GM18519 (cell line): ENCODE results near the gene SLC25A40.
"Not testable (repeated sequence)": the region's sequence is repeated elsewhere in the genome, so short reads cannot be mapped to it uniquely, and the experiment has no call there.

Experiments used
- ATAC-seq: cut with Tn5 transposase; IDR thresholded peaks from one replicate; pipeline ENCODE4 v1.9.1; 2021; ENCODE audit warnings: mild to moderate bottlenecking, moderate library complexity; ENCODE audit not compliant: unreplicated experiment, low FRiP score

SLC25A40 gene, protein sequence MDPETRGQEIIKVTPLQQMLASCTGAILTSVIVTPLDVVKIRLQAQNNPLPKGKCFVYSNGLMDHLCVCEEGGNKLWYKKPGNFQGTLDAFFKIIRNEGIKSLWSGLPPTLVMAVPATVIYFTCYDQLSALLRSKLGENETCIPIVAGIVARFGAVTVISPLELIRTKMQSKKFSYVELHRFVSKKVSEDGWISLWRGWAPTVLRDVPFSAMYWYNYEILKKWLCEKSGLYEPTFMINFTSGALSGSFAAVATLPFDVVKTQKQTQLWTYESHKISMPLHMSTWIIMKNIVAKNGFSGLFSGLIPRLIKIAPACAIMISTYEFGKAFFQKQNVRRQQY

DNA sequence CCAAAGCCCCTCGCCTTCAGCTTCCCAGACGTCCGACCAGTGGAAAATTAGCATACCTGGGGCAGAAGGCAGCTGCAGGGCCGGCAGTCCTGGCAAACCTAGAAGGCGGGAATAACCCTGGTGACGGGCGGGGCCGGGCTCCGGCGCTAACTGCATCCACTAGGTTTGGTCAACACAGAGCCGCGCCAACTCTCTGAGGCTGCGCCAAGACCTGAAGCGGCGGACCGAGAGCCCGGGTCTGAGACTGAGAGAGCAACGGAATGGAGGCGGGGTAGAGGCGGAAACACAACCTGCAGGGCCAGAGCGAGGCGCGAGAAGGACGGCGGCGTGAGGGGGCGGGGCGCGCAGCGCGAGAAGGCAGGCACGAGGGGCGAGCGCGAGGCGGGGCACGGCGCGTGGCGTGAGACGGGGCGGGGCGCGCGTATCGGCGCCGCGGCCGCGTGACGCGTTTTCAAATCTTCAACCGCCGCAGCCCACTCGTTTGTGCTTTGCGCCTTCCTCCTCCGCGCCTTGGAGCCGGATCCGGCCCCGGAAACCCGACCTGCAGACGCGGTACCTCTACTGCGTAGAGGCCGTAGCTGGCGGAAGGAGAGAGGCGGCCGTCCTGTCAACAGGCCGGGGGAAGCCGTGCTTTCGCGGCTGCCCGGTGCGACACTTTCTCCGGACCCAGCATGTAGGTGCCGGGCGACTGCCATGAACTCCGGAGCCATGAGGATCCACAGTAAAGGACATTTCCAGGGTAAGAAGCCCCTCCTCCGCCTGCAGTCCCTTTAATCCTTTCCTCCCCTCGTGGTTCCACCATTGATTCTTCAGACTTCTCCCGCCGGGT, at the start of gene SLC25A40, which contains the start of gene DBF4:
Gene SLC25A40, minus strand, starts transcription at position 321 of the 829 bp plus-strand sequence. CDS start 17,633 bp downstream, outside the sequence.
Gene DBF4, plus strand, starts transcription at position 454 of the 829 bp plus-strand sequence. Its CDS starts 240 bp downstream, at position 694.
- ATAC-seq: peak; percentile 72

DNA sequence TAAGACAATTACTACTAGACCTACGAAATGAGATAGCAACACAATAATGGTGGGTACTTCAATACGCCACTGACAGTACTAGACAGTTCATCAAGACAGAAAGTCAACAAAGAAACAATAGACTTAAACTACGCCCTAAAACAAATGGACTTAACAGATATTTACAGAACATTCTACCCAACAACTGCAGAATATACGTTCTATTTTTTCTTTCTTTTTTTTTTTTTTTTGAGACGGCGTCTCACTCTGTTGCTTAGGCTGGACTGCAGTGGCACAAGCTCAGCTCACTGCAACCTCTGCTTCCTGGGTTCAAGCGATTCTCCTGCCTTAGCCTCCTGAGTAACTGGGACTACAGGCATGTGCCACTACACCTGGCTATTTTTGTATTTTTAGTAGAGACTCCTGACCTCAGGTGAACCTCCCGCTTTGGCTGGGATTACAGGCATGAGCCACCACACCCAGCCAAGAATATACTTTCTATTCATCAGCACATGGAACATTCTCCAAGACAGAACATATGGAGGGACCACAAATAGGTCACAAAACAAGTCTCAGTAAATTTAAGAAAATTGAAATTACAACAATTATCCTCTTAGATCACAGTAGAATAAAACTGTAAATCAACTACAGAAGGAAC, 46.7 kb upstream of the SLC25A40 start:
- ATAC-seq: not testable (repeated sequence)

DNA sequence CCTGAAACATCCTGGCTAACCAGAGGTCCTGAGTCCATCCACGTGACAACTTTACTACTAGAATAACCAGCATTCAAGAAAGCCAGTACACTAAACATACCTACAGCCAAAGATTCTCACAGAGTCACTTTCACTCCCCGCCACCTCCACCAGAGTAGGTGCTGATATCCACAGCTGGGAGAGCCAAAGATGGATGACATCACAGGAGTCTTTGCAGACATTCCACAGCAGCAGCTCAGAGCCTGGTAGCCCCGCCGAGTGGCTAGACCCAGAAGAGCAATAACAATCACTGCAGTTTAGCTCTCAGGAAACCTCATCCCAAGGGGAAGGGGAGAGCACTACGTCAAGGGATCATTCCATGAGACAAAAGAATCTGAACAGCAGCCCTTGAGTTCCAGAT, 44.4 kb upstream of the SLC25A40 start:
- no peak for ATAC-seq

DNA sequence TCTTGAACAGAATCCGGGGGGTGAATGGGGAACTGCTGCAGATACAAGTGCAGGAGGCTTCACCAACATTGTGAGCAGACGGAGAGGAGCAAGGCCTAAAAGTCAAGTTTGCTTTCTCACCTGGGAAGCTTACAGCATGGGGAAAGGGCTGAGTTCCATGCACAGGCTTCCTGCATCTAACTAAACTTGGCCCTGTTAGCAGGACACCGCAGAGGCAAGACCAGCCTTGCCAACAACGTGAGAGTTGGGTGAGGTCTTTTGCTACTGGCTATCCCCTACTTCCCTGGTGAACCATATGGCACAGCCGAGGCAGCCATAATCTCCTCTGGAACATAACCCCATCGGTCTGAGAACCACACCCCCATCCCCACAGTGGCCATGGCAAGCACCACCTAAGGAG, 43.7 kb upstream of the SLC25A40 start:
- no peak for ATAC-seq

DNA sequence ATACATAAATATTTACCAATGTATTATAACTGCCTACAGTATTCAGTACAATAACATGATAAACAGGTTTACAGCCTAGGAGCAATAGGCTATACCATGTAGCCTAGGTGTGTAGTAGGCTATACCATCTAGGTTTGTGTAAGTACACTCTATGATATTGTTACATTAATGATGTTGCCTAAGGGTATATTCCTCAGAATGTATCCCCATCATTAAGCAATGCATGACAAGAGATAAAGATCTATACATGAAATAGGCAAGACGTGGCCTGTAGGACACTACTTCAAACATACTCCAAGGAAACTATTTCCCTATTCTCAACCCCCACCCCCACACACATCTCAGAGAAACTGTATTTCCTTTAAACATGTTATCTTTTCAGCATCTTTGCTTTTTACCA, 42.6 kb upstream of the SLC25A40 start:
- ATAC-seq: no peak

DNA sequence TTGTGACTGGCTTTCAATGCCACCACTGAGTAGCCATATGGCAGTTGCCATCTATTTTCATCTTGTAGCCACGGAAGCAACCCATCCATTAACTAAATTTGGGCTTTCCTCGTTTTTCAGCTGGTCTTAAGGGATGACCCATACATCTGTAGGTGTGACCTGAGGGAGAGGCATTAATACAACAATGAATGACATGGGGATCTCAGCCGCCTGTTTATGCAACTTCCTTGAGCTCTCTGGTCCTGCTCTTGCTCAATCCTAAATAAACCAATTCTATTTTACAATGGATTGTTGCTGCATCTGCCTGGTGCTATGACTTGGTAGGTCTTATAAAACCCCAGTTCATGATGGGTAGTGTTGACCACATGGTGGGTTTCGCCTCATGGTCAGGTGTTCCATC, 36.0 kb upstream of the SLC25A40 start:
- no peak for ATAC-seq

DNA sequence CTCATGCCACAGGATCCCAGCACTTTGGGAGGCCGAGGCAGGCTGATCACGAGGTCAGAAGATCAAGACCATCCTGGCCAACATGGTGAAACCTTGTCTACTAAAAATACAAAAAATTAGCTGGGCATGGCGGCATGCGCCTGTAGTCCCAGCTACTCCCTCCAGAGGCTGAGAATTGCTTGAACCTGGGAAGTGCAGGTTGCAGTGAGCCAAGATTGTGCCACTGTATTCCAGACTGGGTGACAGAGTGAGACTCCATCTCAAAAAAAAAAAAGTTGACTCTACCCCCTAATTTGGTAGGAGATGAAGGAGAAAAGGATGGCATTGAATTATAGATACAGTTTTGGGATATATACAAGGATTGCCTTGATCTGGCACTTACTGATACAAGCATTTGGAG, 32.7 kb upstream of the SLC25A40 start:
- not testable (repeated sequence) for ATAC-seq

DNA sequence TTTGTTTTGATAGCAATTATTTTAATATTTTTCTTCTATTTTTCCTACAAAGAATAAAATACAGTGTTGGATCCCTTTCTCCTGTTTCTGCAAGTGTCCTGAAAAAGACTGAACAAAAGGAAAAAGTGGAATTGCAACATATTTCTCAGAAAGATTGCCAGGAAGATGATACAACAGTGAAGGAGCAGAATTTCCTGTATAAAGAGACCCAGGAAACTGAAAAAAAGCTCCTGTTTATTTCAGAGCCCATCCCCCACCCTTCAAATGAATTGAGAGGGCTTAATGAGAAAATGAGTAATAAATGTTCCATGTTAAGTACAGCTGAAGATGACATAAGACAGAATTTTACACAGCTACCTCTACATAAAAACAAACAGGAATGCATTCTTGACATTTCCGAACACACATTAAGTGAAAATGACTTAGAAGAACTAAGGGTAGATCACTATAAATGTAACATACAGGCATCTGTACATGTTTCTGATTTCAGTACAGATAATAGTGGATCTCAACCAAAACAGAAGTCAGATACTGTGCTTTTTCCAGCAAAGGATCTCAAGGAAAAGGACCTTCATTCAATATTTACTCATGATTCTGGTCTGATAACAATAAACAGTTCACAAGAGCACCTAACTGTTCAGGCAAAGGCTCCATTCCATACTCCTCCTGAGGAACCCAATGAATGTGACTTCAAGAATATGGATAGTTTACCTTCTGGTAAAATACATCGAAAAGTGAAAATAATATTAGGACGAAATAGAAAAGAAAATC, 31.2 kb upstream of the SLC25A40 start:
- not testable (repeated sequence) for ATAC-seq

DNA sequence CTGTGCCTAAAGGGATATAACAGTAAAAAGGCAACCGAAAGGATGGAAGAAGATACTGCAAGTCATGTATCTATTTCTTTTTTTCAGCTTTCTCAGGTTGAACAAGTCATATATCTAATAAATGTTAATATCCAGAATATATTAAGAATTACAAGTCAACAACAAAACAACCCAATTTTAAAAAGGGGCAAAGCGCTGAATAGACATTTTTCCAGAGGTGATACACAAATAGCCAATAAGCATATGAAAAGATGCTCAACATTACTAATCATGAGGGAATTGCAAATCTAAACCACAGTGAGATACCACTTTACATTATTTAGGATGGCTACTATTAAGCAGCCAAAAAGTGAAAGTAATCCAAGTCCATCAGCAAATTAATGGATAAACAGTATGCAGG, 23.1 kb upstream of the SLC25A40 start:
- no peak for ATAC-seq

DNA sequence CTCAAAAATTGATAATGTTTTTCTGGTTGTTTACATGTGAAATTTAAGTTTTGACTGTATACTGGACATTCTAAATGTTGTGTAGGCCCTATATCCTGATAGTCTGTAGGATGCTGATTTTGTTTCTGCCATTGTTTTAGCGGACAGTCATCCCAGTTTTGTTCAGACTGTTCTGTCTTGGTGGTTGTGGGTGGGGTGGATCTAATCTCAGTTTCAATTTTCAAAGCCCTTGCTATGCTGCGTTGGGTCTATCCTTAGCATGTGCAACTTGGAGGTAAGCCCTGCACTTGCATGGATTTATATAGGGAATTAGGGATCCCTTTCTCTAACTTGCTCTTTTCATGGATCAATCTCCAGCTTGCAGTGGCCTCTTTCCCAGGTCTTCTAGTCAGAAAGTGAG, 19.2 kb upstream of the SLC25A40 start:
- ATAC-seq: no peak

DNA sequence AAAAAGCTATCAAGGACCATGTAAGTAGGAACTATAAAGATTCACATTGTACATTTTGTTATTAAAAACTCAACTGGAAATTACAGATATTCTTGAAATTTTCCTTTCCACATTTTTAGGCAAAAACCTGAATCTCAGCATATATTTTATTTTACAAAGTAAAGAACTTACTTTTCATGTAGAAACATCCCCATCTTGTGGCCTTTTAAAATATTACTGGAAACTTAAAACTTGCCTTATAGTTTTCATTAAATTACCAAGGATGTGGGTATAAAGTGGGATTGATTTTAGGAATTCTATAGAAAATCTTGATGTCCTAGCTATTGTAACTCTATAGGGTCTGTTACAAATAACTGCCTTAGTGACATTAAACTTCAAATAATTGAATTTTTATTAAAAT, 10.7 kb upstream of the SLC25A40 start:
- ATAC-seq: no peak

DNA sequence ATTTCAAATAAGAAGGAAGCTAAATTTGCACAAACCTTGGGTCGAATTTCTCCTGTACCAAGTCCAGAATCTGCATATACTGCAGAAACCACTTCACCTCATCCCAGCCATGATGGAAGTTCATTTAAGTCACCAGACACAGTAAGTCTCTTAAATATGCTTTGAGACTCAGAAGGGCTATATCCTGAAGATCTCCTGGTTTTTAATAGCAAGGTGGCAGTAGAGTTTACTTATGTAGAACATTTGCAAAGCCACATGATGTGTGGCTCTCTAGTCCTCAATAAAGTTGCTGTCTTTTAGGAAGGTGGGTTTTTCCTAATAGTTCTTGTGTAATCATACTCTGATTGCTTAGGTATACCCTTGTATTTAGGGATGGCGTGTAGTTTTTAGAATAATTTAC, 8.9 kb upstream of the SLC25A40 start:
- ATAC-seq: no peak

DNA sequence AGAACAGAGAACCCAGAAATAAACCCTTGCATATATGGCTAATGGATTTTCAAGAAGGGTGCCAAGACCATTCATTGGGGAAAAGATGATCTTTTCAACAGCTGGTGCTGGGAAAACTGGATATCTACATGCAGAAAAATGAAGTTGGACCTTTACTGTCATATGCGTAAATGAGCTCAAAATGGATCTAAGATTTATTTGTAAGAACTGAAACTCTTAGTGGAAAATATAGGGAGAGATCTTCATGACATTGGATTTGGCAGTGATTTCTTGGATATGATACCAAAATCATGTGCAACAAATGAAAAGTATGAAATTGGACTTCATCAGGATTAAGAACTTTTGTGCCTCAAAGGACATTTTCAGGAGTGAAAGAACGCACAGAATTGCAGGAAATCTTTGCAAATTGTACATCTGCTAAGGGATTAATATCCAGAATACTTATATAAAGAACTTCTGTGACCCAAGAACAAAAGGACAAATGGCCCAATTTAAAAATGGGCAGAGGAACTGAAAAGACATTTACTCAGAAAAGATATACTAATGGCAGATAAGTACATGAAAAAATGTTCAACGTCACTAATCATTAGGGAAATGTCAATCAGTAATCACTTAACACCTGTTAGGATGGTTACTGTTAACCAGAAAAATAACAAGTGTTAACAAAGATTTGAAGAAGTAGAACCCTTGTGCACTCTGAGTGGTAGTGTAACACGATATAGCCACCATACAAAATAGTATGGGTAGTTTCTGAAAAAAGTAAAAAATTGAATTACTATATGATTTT, 6.2 kb upstream of the SLC25A40 start:
- no peak for ATAC-seq

DNA sequence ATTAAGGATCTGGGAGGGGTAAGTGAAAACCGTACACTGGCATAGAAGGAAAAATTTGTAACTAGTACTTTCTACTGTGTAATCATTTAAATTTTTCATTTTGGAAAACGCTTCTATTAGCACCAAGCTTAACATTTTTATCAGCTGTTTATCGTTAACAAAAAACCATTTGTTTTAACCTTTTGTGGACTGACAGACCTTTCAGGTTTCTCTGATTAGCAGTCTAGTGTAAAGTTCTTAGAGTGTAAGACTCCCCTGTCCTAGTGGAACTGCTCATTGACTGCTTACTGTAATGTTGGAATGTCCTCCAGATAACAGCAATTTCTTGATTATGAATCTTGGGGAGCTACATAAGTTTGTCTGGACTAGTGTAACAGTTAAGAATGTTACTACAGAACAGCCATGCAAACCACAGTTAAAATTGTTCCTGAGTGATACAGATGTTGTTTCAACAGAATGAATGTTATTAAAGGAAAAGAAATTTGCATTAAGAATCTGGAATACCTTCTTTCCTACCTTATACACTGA, 2.1 kb upstream of the SLC25A40 start:
- ATAC-seq: no peak

DNA sequence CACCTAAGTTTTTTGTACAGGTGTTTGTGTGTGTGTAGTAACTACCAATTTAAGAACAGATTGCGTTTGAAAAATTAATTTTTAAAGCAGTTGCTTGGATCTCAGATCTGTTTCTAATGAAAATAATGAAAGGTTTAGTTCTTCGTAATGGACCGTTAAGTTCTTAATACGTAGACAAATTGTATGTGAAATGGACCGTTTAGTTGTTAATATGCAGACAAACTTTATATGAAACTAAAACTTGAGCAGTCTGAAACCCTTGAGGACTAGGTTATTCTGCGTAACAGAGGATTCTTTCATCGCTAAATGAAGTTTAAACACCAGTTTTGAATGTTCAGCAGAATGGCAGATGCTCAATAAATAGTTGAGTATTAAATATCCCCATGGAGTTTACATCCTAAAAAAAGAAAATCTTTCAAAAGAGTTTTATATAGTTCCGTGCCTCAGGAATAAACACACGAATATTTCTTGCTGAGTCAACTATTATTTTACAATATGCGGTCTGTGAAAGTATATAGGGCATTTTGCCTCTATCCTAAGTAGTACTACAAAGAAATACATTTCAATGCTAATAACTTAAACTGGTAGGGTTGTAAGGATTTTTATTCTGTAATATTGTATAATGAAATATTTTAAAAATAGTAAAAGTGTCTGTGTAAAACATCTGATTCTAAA, 1.3 kb upstream of the SLC25A40 start:
- no peak for ATAC-seq

DNA sequence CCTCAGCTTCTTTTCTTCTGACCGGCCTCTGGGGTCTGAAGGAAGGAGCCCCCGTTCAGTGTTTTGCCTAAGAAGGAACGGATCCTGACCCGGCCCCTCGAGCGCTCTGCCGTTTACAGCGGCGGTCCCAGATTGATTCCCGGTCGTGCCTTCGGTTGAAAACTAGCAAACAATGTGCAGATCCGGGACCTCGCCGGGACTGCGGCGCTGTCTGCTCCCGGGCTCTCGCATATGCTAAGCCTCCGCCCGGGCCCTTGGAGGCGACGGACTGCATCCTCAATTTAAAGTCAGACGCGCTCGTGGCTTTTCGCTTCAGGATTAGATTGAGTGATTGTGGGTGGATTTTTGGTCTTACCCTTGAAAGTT, 692 bp upstream of the SLC25A40 start:
- no peak for ATAC-seq

DNA sequence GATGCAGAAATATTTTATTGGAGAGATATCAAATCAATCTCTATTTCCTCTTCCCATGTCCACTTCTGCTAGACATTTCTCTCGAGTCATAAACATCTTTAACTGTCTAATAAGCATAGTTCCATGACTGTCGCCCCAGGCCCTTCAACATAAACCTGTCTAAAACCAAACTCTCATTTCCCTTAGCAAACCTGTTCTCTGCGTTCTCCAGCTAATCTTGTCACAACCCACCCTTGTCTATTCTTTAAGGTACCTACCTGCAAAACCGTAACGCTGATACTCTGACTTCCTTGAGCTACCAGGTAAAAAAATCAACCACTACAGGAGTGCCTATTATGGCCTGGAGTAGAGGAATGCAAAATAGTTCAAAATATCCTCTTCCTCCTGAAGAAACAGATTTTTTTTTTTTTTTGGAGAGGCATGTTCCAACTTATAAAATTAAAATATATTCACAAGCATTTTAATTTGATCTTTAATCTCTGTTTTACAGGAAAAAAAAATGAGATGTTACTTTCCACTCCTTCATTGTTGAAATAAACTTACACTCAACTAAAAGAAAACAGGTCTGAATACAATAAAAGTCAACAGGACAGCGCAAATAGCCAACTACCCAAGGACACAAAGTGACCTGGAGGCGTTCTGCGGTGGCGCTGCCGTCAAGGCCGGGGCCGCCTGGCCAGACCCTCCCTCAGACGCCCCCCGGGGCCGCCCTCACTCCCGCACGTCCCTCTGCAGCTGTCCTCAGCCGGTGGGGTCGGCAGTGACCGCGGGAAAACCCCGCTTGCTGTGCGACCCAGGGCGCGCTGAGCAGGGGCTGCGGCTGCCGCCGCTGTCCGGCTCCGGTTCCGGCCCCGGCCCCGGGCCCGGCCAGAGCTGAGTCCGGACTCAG, 765 bp downstream of the SLC25A40 start:
- peak; percentile 12 for ATAC-seq

DNA sequence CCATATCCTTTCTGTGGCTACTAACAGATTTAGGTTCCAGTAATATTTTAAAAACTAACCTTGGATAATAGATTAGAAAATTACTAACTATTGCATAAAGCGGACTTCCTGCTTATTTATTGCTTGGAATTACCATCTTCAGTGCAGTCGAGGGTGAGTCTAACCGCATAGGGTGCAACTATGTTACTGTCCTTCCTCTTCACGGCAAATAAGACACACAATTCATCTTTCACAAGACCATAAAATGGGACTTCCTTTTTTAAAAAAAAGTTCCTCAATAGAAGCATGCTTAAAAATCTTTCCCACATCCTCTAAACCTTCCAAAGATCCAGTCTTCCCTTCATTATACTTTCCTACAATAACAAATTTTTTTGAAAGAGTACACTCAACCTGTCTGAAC, 2.1 kb downstream of the SLC25A40 start:
- no peak for ATAC-seq
